Heart left ventricle (tissue), 13 donors: ENCODE data around the gene CD2BP2.

Source experiments
- POLR2A ChIP-seq, 2 donors: fragments of 450-650 bp; IDR thresholded peaks; one replicate each; pipeline ENCODE4 v1.6.1; 2017; ENCODE audit warnings: antibody characterized with exemption in 2 of 2, mild to moderate bottlenecking in 2 of 2, moderate library complexity in 2 of 2
- TF ChIP-seq, protein P1 (sequence below), 12 donors: fragments of 200-600 bp; sonication (generic) in 4 of 12; IDR thresholded peaks; one replicate each; pipeline versions ENCODE4 v1.5.0 to v1.8.0; 2018 to 2022; ENCODE audit warnings: antibody characterized with exemption in 12 of 12, mild to moderate bottlenecking in 5 of 12
- donor health status: ischemic (EF 13 %, LVEDD 7.1; RV severe dilation, severe dysfunction).
- donor health status: DM: no; HTN: yes; CAD: no.
- donor health status: DM: no; HTN: no; CAD: no.
- donor health status: ischemic (EF 25% LVEDD 6.9; RV normal size, moderate dysfunction).
- donor health status: ischemic (EF 25% LVEDD 5.7; RV mildly dilated, moderate dysfunction).
- donor health status: ischemic (EF 35%, LVEDD 5.7; RV mildly dilated, moderate dysfunction).
- donor health status: nonischemic (EF 11% LVEDD 7.7; RV severe dilation, severe dysfunction).
- donor health status: DM: yes; HTN: yes; CAD: no.
- donor health status: PGD.
- donor health status: ischemic (EF 29% LVEDD 5.4; RV normal size, mild dysfunction).
- donor health status: nonischemic (EF 23%, LVEDD 6.1; RV moderate dilation, normal function).

DNA sequence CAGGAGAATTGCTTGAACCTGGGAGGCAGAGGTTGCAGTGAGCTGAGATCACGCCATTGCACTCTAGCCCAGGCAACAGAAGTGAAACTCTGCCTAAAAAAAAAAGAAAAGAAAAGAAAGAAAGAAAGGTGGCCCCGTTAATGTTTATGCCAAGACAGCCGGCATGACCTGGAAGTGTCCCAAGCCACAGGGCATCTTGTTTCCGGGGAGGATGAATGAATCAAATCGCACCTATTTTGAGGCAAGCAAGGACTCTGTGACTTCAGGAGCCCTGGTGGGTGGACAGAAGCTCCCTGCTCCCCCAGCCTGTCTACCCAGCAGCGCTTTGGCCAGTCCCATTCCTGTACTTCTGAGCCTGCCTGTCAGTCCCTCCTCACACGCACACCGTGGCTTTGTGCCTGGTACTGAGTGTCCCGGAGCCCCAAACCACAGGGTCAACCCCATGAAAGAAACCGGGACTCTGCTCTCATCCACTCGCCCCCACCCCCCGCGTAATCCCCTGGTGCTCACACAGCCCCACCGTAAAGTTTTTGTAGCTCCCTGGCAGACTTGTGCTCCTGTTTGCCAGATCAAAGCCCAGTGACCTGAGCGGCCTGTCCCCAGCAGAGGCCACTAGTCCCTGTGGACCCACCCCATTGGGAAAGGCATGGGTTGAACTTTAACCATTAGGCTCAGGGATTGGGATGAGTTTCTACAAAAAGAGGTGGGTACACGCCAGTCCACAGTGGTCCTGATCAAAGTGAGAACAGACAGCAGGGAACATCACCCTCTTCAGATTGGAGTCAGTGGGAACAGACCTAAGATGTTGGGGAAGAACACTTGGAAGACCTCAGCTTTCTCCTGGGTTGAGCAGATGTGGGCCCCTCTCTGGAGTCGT lies 19.3 kb downstream of the CD2BP2 start:
- TF ChIP-seq, protein P1, sequence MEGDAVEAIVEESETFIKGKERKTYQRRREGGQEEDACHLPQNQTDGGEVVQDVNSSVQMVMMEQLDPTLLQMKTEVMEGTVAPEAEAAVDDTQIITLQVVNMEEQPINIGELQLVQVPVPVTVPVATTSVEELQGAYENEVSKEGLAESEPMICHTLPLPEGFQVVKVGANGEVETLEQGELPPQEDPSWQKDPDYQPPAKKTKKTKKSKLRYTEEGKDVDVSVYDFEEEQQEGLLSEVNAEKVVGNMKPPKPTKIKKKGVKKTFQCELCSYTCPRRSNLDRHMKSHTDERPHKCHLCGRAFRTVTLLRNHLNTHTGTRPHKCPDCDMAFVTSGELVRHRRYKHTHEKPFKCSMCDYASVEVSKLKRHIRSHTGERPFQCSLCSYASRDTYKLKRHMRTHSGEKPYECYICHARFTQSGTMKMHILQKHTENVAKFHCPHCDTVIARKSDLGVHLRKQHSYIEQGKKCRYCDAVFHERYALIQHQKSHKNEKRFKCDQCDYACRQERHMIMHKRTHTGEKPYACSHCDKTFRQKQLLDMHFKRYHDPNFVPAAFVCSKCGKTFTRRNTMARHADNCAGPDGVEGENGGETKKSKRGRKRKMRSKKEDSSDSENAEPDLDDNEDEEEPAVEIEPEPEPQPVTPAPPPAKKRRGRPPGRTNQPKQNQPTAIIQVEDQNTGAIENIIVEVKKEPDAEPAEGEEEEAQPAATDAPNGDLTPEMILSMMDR (IDR thresholded peaks at IDR 0.05): no peak
- no peak for TF ChIP-seq POLR2A (IDR thresholded peaks at IDR 0.05)
